Measurements from ENCODE around the gene IGF1R.

The IGF1R gene

DNA sequence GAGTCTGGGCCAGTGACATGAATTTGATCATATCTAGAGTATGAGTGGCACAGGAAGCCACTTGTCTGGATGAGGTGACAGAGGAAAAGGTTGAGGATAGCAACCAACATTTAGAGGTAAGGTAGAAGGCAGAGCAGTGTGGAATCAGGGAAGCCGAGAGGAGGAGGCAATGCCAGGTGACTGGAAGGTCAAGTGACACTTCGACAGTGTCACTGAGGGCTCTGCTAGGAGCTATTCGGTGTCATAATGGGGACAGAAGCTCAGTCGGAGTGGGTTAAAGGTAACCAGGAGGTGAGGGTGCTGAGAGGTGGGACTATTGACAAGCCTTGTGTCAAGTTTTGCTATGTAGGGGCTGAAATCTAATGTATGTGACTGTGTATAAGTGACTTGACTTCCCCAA lies 56.7 kb downstream of the IGF1R start:
- DNase-seq (ENCODE audit: low read depth in 2 of 2), result no peak

DNA sequence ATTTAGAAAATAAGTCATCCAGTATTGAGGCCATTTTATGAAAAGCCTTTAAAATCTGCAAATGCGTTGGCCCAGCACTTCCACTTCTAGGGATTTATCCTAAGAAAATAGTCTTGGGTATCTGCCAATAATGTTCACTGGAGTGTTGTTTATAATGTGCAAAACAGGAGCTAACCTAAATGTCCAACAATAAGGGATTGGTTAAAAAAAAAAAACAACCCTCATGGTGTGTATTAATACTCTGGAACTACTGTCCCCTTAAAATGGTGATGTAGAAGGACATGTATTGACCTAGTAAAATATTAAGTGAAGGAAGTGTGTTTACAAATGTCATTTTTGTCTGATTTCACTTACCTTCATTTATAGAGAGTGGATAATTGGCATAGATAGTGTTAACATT lies 58.0 kb downstream of the IGF1R start:
- DNase-seq (ENCODE audit: low read depth in 2 of 2), result no peak

DNA sequence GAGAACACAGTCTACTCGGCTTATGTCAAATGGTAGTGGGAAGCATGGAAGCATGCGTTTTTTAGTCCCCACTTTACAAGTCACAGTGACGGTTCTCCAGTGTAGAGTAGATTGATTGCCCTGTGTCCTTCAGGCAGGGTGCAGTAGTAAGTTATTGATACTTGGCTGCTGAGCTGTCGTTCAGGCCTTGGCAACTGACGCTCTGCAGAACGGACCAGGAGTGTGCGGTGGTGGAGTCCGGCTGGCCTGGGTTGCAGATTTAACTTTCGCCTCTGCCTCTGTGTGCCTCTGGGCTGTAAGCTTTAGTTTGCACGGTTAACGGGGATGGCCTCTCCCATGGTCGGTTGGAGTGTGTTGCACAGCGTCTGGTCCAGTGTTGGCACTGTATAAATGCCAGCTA lies 58.6 kb downstream of the IGF1R start:
- DNase-seq (ENCODE audit: low read depth in 2 of 2), result no peak

DNA sequence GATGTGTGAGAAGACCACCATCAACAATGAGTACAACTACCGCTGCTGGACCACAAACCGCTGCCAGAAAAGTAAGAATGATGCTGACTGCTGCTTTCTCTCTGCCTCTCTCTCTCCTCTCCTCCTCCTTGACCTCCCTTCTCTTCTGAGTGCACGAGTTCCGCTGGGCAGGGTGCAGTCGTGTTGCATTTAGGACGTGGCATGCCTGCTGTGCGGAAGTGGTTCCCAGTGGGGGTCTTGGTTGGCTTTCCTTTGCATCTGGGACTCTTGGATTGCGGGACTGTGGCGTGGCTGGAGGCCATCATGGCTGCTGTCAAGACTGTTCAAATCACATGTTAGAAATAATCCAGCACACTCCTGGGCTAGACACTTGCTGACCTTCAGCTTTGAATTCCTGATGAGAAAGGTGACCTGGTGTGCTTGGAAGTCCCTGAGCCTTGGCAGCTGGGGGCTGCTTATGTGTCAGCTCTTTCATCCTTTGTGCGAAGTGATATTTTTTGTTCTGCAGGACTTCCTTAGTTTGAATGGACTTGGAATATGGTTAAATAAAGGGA lies 59.8 kb downstream of the IGF1R start:
- DNase-seq (ENCODE audit: low read depth in 2 of 2), result no peak

DNA sequence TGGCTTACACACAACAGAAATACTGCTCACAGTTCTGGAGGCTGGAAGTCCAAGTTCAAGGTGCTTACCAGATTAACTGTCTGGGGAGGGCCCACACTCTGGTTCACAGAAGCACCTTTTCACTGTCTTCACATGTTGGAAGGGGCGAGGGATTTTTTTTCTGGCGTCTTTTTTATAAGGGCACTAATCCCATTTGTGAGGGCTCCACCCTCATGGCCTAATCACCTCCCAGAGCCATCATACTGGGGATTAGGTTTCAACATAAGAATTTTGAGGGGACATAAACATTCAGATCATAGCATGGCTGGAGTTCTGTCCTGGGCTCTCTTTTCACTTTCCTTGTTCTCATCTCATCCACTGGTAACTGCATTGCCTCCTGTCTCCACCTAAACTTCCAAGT lies 63.5 kb downstream of the IGF1R start:
- DNase-seq (ENCODE audit: low read depth in 2 of 2), result no peak

DNA sequence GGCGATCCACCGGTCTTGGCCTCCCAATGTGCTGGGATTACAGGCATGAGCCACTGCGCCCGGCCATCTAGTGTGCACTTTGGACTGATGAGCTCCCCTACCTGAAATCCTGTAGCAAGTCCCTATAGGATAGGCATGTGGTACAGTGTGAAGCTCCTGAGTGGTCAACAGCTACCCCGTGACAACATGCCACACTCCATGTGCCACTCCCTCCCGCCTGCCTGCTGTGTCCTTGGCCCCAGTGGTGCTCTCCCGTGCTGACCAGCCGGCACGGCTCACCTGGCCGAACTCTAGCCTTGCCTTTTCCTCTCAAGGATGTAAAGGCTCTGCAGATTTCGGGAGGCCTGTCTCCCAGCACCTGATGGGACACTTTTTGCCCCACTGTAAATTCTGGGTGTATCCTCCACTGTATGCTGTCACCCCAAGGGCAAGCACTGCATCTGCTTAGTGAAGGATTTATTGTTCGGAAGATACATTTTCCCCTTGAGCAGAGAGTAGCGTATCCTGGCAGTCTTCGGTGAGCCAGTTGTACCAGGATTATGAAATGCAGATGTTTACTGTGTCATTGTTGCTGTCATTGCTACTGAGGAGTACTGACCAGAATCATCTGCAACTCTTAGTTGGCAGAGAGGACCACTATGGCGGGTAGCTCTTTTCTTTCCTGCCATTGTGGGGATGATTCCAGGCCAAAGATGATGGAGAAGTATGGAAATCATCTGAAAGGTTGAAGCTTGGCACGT lies 64.7 kb downstream of the IGF1R start:
- no peak for DNase-seq (ENCODE audit: low read depth in 2 of 2)

DNA sequence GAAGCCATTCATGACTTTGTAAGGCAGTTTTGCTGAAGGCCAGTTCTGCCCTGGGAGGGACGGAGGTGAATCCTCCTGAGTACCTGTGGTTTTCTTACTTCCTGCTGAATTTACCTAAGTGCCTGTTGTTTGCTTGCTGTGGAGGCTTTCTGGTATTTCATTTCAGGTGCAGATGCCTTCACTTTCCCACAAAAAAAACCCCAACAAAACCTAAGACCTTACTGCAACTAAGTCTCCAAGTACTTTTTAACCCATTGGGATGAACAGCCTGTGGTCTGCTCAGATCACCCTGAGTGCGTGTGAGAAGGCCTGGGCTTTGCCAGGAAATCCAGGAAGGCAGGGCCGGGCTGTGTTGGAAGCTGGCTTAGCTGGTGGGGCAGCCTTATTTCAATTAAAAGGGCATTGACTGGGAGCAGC lies 65.3 kb downstream of the IGF1R start:
- no peak for DNase-seq (ENCODE audit: low read depth in 2 of 2)

DNA sequence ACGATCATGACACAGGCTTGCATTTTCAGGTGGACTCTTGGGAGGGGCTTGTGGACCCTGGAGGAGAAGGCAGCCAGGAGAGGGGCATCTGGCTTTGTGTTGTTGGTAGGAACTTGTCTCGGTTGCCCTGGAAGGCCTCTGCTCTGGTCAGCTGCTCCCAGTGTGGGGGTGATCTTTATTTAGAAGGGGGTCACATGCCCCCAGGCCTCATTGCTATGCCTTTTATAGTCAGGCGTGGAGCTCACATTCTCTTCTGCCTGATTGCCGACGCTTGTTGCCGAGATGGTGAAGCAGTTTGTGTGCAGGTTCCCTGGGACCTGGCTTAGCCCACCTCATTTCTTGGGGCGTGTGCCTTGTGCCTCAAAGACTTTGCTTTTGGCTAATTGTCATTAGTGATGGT lies 66.6 kb downstream of the IGF1R start:
- DNase-seq (ENCODE audit: low read depth in 2 of 2), result no peak

DNA sequence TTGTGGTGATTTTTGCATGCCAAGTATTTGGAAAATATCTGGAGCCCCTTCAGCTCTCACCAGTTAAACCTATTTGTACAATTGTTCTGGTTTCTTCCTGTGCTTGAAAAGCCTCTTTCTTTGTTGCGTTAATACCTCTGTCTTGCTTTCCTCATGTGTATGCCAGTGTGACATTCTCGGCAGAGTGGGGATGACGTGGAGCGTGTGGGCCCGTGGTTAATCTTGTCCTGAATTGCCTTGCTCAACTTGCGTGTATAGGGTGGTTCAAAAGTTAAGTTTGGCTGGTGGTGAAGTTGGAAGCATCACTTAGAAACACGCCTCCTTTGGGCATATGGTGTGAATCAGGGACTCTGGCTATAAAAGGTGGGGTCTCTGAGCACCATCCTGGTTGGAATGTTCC lies 67.1 kb downstream of the IGF1R start:
- DNase-seq (ENCODE audit: low read depth in 2 of 2), result no peak

DNA sequence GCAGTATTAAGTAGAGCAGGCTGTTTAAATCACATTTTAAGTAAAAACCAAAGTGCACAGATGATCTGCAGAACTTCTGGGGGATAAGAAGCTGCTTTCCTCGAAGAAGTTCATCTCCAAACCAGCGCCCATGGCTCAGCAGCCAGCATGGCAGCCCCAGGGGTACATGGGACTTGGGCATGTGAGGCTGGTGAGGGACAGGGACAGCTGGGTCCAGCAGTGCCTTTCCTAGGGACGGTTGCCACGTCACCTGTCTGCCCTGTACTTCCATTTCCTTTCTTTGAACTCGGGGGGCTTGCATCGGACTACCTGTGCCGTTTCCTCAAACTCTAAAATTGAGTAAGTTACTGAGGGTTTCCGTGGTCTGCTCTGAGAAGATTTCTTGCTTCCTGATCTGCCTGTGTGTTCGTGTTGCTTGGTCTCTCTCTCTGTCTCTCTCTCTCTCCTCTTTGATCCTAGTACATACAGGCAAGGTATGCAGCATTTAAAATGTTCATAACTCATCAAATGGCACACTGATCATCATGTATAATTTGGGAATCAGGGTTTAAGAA lies 67.6 kb downstream of the IGF1R start:
- no peak for DNase-seq (ENCODE audit: low read depth in 2 of 2)

DNA sequence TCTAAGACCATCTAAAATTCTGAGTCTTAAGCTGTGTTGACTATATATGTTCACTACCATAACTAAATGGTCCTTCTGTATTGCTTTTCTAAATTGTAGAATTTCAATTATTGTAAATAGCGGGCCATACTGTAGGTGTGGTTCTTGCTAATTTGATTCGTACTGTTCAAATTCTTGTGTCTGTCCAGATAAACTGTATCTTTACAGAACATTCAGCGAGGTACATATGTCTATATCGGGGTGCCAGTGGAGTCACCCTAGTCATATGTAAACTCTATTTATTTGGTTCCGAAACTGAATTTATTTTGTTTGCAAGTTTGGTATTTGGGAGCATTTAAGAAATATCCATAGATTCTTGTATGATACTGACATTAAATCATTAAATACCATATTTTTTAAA lies 69.0 kb downstream of the IGF1R start:
- no peak for DNase-seq (ENCODE audit: low read depth in 2 of 2)

DNA sequence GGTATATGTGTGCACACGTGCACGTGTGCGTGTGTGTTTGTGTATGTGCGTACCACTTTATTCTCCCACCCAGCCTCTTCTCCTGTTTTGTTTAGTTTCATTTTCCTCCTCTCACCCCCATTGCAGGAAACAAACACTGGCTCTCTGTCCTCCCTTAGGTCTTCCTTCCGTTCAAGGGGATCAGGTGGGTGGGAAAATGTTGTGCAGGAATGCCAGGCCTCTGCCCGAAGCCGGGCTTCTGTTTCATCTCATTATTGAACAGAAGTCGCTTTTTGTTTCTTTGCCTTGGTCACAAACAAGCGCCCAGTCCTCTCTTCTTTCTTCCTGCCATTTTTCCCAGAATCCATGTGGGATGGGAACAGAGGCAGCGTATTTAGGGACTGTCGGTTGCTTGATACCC lies 69.6 kb downstream of the IGF1R start:
- no peak for DNase-seq (ENCODE audit: low read depth in 2 of 2)

DNA sequence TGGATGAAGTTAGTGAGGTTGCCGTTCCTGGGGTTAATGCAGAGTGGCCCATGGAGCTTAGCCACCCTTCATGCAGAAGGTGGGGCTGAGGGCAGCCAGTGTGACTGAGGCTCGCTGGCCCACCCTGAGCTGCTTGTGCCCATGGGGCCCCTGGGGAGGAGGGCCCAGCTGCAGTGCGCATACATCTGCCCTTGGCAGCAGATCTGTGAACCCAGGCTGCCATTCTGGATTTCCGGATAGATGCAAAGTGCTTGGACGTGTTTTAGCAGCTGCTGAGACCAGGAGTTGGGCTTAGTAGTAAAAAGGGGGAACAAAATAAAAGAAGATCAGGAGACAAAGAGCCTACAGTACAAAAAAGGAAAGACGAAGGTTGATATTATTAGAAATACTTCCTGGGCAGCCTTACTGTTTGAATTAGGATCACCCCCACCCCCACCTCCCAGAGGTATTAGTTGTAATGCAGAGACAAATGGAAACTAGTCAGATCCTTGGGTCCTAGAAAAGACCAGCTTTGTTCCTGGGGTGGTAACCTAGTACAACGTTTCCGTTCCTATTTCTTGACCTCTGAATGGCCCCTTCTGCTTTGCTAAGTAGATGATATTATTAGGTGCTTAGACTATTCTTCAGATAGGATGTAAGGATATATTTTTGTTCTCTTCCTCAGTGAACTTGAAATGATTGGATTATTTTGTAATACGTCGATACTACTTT lies 70.2 kb downstream of the IGF1R start:
- no peak for DNase-seq (ENCODE audit: low read depth in 2 of 2)

DNA sequence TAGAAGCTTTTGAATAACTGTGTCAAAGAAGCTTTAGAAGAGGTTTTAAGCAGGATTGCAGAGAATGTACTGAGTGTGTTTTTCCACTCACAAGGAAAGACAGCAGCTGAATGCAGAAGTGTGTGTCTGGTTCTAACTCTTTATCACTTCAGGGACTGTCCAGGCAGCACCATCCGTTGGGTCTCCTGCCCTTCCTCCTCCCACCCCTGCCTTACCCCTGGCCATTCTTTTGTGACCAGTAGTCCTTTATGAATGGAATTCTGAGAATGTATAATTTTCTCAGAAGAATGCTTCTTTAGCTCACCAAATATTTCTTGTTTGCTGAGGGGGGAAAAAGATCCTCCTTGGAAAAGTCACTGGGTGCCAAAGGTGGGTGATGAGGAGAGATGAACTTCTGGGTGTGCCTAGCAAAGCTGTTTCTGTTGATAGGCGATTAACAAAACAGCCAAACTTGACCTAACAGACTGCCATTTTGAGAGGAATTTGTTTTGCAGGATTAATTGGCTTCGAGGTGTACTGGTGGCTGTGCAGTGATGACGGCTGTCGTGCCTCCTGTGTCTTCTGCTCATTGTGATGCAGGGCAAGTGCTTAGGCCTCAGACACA lies 70.9 kb downstream of the IGF1R start:
- DNase-seq (ENCODE audit: low read depth in 2 of 2), result no peak

DNA sequence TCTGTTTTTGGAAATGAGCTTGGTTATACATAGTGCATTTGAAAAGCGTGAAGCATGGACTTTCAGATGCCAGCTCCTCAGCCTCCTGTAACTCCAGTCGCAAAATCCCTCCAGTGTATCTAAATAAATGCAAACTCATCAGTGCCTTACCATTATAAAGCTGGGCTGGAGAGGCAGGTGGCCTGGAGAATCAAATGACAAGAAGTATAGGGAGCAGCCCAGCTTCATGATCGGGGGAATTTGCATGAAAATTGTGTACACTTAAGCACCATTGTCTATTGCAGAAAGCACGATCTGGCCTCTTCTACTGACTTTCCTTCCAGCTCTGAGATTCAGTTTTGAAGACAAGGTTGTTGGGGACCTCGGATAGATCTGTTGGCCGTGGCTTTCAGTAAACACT lies 71.7 kb downstream of the IGF1R start:
- no peak for DNase-seq (ENCODE audit: low read depth in 2 of 2)

DNA sequence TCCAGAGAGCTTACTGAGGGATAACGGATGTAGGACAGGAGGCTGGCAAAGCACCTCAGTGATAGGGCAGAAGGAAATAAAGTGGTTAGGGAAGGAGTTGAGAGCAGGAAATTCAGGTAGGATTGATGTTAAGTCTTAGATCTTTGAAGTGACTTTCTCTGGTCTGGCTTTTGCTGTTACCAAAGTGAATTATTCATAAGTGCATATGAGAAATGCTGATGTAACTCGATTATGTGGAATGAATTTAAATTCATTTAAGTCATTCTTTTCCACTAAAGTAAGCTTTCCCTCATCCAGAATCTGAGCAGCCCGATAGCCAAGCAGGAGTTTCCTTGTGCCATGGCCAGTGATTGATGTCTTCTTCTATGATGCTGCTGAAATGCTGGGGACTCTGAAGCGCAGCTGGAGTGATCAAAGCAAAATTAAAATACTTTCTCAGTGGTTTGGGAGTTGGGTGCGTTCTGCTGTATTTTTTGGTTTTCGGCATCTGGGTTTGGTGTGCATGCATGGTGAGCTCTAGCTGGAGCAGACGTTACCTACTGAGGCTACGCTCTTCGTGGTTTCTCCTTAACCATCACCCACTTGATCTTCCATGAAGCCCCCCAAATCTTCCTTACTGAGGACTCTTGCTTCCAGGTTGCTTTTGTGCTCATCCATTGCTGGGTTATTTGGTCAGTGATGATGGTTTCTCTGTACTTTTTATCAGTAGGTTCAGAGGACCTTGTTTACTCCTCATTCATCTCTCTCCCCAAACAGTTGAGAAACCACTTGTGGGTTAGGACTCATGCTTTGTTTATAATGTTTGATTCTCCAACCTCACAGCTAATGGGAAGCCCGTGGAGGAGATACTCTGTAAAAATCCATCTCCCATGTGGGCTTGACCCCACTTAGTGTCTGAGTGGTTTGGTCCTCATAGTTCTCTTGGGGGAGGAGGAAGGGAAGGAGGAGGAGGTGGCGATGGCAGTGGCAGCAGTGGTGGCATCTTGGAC lies 72.5 kb downstream of the IGF1R start:
- DNase-seq (ENCODE audit: low read depth in 2 of 2), result no peak

DNA sequence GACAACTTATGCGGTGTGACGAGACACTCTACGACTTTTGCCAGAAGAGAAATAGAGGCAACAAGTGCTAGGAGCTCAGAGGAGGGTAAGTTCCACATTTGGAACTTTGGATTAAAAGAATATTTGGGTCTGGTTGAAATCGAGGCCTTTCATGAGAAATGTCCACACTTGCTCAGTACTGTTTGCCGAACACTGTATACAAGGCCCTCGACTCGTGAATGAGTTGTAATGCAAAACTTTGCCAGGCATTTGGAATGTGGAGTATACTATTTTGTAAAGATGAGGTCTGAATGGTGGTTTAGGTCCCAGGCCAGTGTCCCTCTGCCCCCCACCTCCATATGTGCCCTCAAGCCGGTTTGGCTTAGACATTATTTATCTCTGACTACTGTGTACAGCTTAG lies 73.9 kb downstream of the IGF1R start:
- no peak for DNase-seq (ENCODE audit: low read depth in 2 of 2)

DNA sequence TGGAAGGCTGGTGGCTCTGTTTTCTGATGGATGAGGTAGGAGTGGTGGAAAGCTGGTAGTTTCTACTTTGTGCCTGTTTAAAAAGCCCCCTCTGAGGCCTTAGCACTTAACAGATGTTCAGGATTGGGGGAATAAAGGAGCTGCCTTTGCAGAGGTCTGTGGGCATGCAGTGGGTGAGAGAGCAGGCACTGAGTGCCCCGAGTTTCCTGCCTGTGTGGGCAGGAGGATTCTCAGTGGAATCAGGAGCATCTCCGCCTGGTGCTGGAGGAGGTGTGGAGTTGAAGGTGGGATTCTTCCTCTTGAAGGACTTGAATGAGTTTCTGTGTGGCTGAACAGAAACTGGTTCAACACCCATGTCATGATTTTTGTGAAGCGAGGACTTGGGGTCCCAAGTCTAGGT lies 74.3 kb downstream of the IGF1R start:
- DNase-seq (ENCODE audit: low read depth in 2 of 2), result no peak

DNA sequence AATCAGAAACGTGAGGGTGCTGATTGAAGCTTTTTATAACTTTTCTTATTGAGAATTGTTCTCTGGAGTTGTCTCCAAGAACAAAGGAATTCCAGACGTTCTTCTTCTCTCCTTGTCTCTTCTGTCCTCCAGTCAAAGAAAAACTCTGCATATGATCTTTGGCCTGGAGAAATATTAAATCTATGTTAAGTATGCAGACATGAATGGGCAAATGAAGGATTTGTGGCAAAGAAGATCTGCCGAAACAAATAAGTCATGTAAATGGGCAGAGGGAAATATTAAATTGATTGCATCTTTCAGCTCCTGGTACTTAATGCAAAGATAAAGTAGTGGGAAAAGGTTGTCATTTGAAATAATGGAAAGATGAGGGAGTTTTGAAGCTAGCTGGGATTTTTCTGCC lies 74.9 kb downstream of the IGF1R start:
- no peak for DNase-seq (ENCODE audit: low read depth in 2 of 2)

DNA sequence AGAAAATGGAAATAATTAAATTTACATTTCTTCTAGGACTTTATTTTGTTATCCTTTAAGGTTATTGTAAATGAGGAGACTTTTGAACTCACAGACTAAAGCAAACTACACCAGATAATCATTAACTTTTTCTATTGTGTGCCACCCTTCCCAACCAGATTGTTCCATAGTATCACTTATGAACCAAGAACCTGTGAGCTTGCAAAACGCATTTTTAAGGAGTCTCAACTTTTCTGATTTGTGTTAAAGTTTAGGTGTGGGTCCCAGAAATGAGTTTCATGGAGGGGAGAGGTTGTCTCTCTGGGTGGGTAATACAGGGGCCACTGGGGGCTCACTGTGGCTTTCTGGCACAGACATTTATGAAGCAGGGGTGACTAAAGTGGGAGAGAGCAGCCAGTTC lies 75.7 kb downstream of the IGF1R start:
- DNase-seq (ENCODE audit: low read depth in 2 of 2), result no peak

DNA sequence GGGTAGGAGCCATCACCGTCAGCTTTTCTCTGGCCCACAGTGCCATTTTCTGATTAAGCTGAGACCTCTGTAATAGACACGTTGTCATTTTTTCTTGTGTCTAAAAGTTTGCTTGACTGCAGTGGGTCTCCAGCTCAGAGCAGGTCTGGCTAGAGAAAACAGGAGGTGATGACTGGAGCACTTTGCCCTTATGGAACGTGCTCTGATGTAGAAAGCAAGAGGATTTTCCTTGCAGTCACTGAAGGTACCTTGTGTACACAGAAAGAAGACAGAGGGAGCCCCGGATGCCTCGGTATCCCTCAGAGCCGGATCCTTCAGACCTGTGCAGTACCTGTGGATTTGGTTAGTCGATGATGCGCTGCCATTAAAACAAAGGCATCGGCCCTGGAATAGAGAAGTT lies 76.2 kb downstream of the IGF1R start:
- no peak for DNase-seq (ENCODE audit: low read depth in 2 of 2)

All from stimulated activated CD4-positive, alpha-beta T cell treated with anti-CD3 and anti-CD28 coated beads, Interleukin-1b, Interleukin-23, amount 100 ng/mL, for 4 hours (primary cell).